NCI-H774 (cell line): ENCODE data around the gene KLK8.
"Not testable (repeated sequence)": the region's sequence is repeated elsewhere in the genome, so short reads cannot be mapped to it uniquely, and the experiment has no call there.

Experiments used
- DNase-seq: peaks from one replicate; lab custom pipeline; 2025; lab: John Stamatoyannopoulos, UW

The KLK8 gene

GRCh38 chr19:50982186-50982585, 19.2 kb downstream of the KLK8 start:
- no peak for DNase-seq

- no peak for DNase-seq
Measured at GRCh38 chr19:50981587-50982146, 19.7 kb downstream of the KLK8 start.

GRCh38 chr19:50980208-50980607, 21.2 kb downstream of the KLK8 start:
- no peak for DNase-seq

GRCh38 chr19:50979758-50980157, 21.6 kb downstream of the KLK8 start:
- DNase-seq: no peak

- DNase-seq: no peak
Measured at GRCh38 chr19:50978772-50979390, 22.5 kb downstream of the KLK8 start.

- DNase-seq: no peak
Measured at GRCh38 chr19:50977626-50978025, 23.8 kb downstream of the KLK8 start.

GRCh38 chr19:50975766-50976165, 25.6 kb downstream of the KLK8 start:
- no peak for DNase-seq

GRCh38 chr19:50974702-50975556, 26.5 kb downstream of the KLK8 start:
- no peak for DNase-seq

GRCh38 chr19:50972795-50973376, 28.5 kb downstream of the KLK8 start:
- DNase-seq: no peak

GRCh38 chr19:50969810-50970209, 31.6 kb downstream of the KLK8 start:
- DNase-seq: not testable (repeated sequence)

- no peak for DNase-seq
Measured at GRCh38 chr19:50969413-50969760, 32.0 kb downstream of the KLK8 start, which contains the start of gene KLK6. KLK6 (minus strand) TSS chr19:50969591; CDS start chr19:50968104, 1,487 bp downstream.

GRCh38 chr19:50968716-50969412, 32.5 kb downstream of the KLK8 start:
- no peak for DNase-seq

- no peak for DNase-seq
Measured at GRCh38 chr19:50967929-50968715, 33.3 kb downstream of the KLK8 start.

- DNase-seq: no peak
Measured at GRCh38 chr19:50964266-50964665, 37.1 kb downstream of the KLK8 start.

GRCh38 chr19:50963381-50963780, 38.0 kb downstream of the KLK8 start:
- no peak for DNase-seq

- DNase-seq: no peak
Measured at GRCh38 chr19:50962245-50962644, 39.2 kb downstream of the KLK8 start.

GRCh38 chr19:50959731-50960500, 41.5 kb downstream of the KLK8 start:
- no peak for DNase-seq

GRCh38 chr19:50957587-50957986, 43.8 kb downstream of the KLK8 start:
- no peak for DNase-seq

GRCh38 chr19:50952910-50953309, 48.5 kb downstream of the KLK8 start, which contains the start of gene KLK5:
KLK5 (minus strand) TSS chr19:50953038; CDS start chr19:50952657, 381 bp downstream.
- DNase-seq: no peak

GRCh38 chr19:50949861-50950260, 51.5 kb downstream of the KLK8 start:
- DNase-seq: no peak
